Tibial nerve (tissue), 3 donors: Measurements from ENCODE around the gene MYO9B.

Experiments used
- CTCF ChIP-seq, 5 experiments: fragments of 200-600 bp in 3 of 5; fragments of 450-650 bp in 2 of 5; sonication (generic) in 3 of 5; IDR thresholded peaks; one replicate each; pipeline ENCODE4 v1.5.1; 2016 to 2019; ENCODE audit warnings: antibody characterized with exemption in 5 of 5, mild to moderate bottlenecking in 3 of 5, moderate library complexity in 2 of 5
- POLR2A ChIP-seq, 2 donors: fragments of 450-650 bp; IDR thresholded peaks; one replicate each; pipeline ENCODE4 v1.6.1; 2017; ENCODE audit warnings: antibody characterized with exemption in 2 of 2, mild to moderate bottlenecking in 2 of 2, moderate library complexity in 2 of 2

GRCh38 chr19:17244618-17245534, 169.3 kb downstream of the MYO9B start:
- no peak for TF ChIP-seq CTCF (IDR thresholded peaks at IDR 0.05)
- no peak for TF ChIP-seq POLR2A (IDR thresholded peaks at IDR 0.05)
